Raji (cell line): ENCODE measurements around the gene REG1A.

ENCODE experiments used
- POLR2A ChIP-seq: IDR thresholded peaks from 2 replicates; pipeline ENCODE4 v1.6.1; 2011; ENCODE audit warnings: low read depth, low read length, control low read depth; ENCODE audit not compliant: insufficient read depth

Gene REG1A

DNA sequence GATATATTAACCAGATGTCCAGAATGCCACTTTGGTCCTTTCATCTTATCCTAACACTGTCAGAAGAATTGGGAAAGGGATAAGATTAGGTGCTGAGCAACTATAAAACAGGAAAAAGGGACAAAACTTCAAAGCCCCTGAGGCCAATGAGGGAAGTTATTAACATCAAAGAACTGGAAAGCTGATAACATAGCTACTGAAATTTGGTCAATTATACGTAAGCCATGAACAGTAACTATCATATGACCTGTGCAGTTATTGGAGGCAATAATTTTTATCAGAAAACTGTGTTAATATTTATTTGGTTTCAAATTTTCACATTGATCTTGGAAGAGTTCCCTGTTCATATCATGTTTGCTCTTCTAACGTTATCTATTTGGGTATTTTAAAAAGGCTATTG is 41.8 kb downstream of the REG1A start:
- TF ChIP-seq POLR2A, result no peak

DNA sequence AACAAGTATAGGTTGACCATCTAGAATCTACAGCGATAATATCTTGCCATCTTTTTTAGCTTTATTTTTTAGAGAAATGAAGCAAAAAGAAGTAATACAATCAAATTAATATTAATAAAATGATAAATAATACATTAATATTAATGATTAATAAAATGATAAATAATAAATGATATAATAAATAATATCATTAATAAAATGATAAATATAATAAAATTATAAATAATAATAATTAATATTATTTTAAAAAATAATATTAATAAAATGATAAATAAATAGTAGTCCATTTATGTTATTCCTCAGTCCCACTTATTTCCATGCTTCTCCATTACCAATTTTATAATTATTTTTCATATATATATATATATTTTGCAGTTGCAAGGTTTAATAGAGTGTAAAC is 42.5 kb downstream of the REG1A start:
- no peak for TF ChIP-seq POLR2A

DNA sequence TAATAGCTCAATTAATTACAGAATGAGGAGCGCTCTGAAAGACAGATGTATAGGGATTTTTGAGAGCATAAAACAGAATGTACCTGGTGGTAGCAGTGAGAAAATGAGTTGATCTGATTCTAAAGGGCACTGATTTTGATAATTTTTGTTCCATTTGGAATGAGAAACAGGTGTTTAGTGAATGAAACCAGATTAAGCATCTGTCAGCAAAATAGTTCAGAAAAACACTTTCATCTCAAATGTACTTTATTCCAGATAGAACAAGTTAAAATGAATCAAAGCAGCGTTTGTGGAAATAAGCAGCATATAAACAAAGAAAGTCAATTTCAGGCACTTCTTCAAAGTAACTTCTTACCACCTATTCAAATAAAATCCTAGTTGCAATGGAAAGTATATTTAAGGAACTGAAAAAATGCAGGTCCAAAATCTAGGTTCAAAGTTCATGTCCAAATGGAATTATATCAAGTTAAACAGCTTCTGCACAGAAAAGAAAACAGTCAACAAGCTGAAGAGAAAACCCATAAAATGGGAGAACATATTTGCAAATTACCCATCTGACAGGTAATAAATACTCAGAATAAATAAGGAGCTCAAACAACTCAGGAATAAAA is 51.2 kb downstream of the REG1A start:
- no peak for TF ChIP-seq POLR2A
